Muscle layer of colon (tissue), 2 donors: Measurements from ENCODE around the gene MED16.

Experiments used
- H3K27ac ChIP-seq: one replicate; pipeline ENCODE4 v1.7.0; 2013; ENCODE audit warnings: low read depth, mild to moderate bottlenecking, low read length, moderate library complexity
- H3K27me3 ChIP-seq, 2 donors: one replicate each; pipeline ENCODE4 v1.7.0; 2013; ENCODE audit warnings: low read length in 2 of 2, mild to moderate bottlenecking in 2 of 2; ENCODE audit not compliant: insufficient read depth in 2 of 2, control insufficient read depth in 1 of 2
- H3K36me3 ChIP-seq: one replicate; pipeline ENCODE4 v1.7.0; 2013; ENCODE audit warnings: mild to moderate bottlenecking, low read length; ENCODE audit not compliant: insufficient read depth
- H3K4me1 ChIP-seq: one replicate; pipeline ENCODE4 v1.7.0; 2013; ENCODE audit warnings: mild to moderate bottlenecking, low read length; ENCODE audit not compliant: insufficient read depth
- H3K4me3 ChIP-seq, 2 donors: one replicate each; pipeline ENCODE4 v1.7.0; 2013; ENCODE audit warnings: low read length in 2 of 2, low read depth in 1 of 2, mild to moderate bottlenecking in 1 of 2, moderate library complexity in 1 of 2
- H3K9ac ChIP-seq: one replicate; pipeline ENCODE4 v1.7.0; 2013; ENCODE audit warnings: low read length
- H3K9me3 ChIP-seq: one replicate; pipeline ENCODE4 v1.7.0; 2013; ENCODE audit warnings: mild to moderate bottlenecking, low read length
- donor health status: abdominal sarcoma.
- donor health status: Adenocarcinoma of cecum.

MED16 gene, protein sequence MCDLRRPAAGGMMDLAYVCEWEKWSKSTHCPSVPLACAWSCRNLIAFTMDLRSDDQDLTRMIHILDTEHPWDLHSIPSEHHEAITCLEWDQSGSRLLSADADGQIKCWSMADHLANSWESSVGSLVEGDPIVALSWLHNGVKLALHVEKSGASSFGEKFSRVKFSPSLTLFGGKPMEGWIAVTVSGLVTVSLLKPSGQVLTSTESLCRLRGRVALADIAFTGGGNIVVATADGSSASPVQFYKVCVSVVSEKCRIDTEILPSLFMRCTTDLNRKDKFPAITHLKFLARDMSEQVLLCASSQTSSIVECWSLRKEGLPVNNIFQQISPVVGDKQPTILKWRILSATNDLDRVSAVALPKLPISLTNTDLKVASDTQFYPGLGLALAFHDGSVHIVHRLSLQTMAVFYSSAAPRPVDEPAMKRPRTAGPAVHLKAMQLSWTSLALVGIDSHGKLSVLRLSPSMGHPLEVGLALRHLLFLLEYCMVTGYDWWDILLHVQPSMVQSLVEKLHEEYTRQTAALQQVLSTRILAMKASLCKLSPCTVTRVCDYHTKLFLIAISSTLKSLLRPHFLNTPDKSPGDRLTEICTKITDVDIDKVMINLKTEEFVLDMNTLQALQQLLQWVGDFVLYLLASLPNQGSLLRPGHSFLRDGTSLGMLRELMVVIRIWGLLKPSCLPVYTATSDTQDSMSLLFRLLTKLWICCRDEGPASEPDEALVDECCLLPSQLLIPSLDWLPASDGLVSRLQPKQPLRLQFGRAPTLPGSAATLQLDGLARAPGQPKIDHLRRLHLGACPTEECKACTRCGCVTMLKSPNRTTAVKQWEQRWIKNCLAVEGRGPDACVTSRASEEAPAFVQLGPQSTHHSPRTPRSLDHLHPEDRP

DNA sequence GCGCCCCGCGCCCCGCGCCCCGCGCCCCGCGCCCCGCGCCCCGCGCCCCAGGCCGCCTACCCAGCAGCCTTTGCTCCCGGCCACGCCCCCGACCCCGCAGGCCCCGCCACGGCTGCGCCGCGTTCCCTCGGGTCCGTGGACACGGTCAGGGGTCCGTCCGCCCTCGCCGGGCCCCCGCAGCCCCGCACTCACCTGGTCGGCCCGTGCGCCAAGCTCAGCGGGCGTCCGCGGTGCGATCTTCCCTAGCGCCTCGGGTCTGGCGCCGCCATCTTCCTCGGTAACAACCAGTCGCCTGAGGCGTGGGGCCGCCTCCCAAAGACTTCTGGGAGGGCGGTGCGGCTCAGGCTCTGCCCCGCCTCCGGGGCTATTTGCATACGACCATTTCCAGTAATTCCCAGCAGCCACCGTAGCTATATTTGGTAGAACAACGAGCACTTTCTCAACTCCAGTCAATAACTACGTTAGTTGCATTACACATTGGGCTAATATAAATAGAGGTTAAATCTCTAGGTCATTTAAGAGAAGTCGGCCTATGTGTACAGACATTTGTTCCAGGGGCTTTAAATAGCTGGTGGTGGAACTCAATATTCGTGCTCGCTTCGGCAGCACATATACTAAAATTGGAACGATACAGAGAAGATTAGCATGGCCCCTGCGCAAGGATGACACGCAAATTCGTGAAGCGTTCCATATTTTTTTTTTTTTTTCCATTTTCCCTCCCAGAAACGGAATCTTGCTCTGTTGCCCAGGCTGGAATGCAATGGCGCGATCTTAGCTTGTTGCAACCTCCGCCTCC lies at the start of gene MED16, which contains the start of gene RNU6-9:
Gene MED16, minus strand, starts transcription at position 294 of the 796 bp plus-strand sequence. CDS start 2,056 bp downstream, outside the sequence.
Gene RNU6-9, plus strand, starts transcription at position 591 of the 796 bp plus-strand sequence.
- peaks cover 17% of the 10 kb centered on the region for H3K36me3 ChIP-seq
- peak within 1 kb of the TSS; percentile 79 to 91 for H3K4me3 ChIP-seq
- H3K9ac ChIP-seq: peak within 1 kb of the TSS; percentile 61
- peak within 1 kb of the TSS; percentile 84 for H3K27ac ChIP-seq
- H3K27me3 ChIP-seq: no peaks in the 10 kb centered on the region
- peaks cover 6% of the 10 kb centered on the region for H3K4me1 ChIP-seq
- no peaks in the 10 kb centered on the region for H3K9me3 ChIP-seq

DNA sequence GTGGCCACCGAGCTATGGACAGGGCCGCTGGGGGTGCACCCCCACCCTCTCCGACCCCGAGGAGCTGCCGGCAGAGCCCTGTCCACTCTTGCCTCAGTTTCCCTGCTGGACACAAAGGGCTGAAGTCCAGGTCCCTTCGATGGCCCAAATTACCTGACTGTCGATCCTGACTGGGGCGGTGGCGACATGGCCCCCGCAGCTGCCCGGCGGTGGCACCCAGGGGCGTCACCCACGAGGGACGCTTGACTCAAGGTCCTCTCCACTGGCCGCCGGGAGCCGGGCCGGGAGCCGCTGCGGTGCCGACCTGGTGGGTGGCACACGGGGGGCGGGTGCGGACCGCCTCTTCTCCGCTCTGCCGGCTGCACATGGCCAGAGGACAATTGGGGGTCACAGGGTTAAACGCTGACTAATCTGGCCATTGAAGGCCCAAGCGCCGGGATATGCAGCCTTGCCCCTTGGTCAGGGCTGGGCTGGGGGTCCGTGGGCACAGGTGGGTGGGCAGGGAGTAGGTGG lies 49.2 kb upstream of the MED16 start:
- Histone ChIP-seq H3K9me3 (no peaks in the 10 kb centered on the region), H3K9ac (no peak overlapping the region), H3K4me1 (peaks cover 14% of the 10 kb centered on the region), H3K36me3 (no peaks in the 10 kb centered on the region), H3K27ac (no peak overlapping the region), H3K4me3 (no peak overlapping the region), H3K27me3 (no peaks in the 10 kb centered on the region)

DNA sequence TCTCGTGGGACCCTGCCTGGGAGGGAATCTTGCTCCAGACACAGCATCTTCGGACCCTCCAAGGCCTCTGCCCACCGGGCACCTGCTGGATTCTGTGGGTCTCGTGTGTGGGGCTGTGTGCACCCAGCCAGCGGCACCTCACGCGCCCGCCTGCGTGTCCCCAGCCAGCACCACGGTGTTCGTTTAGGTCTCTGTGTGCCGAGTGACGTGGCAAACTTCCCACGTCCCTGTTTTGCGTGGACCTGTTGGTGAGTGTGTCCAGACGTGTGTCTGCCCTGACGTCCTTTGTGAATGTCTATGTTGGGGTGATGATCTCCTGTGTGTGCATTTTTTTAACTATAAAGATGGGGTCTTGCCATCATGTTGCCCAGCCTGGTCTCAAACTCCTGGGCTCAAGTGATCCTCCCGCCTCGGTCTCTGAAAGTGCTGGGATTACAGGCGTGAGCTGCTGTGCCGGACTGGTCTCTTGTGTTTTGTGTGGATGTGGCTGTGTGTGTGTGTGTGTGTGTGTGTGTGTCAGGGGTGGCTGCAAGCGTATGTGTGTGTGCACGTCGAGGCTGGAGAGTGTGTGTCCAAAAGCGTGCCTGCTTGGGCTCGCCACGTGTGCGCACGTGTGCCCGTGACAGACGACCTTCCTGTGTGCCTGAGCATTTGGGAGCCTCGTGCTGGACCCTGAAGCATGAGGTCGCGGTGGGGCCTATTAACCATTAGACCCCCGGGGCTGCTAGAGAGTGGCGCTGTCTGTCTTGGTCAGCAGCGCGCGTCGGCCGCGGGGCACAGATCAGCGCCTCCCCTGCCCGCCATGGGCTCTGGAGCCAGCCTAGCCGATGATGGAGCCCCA lies 48.5 kb upstream of the MED16 start:
- Histone ChIP-seq H3K36me3 (no peaks in the 10 kb centered on the region), H3K27me3 (no peaks in the 10 kb centered on the region), H3K4me1 (peaks cover 14% of the 10 kb centered on the region), H3K9ac (peak overlapping the region; percentile 3), H3K27ac (peak overlapping the region; percentile 76), H3K4me3 (peak overlapping the region; percentile 3 to 32), H3K9me3 (no peaks in the 10 kb centered on the region)

DNA sequence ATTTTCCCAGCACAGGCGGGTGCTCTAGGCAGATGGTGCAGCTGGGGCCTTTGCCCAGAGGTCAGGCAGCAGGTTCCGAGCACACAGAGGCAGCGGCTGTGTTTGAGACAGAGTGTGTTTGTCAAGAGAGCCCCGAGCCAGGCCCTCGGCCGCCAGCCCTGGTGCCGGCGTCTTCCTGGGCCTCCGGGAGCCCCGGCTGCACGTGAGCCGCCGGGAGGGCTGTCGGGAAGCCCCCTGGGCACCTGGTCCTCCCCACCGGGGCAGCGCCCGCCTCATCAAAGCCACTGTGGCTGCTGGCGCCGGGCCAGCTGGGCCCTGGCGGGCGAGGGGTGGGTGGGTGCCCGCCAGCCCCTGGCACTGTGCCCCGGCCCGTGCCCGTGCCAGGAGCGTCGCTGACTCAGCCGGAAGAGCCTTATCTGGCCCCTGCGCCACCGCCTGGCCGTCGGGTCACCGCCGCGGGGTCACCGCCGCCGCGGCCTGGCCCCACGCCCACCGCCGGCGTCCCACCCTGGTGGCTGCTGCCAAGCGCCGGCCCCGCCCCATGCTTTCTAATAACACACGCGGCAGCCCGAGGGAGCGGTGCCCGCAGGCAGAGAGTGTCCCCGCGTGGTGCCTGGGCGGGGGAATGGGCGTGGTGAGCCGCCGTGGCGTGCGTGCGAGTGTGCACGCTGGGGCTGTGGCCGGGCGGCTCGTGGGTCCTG lies 47.8 kb upstream of the MED16 start:
- Histone ChIP-seq H3K27ac (peak overlapping the region; percentile 76), H3K4me3 (peak overlapping the region; percentile 3 to 32), H3K36me3 (no peaks in the 10 kb centered on the region), H3K4me1 (peaks cover 14% of the 10 kb centered on the region), H3K27me3 (no peaks in the 10 kb centered on the region), H3K9me3 (no peaks in the 10 kb centered on the region), H3K9ac (peak overlapping the region; percentile 3)

DNA sequence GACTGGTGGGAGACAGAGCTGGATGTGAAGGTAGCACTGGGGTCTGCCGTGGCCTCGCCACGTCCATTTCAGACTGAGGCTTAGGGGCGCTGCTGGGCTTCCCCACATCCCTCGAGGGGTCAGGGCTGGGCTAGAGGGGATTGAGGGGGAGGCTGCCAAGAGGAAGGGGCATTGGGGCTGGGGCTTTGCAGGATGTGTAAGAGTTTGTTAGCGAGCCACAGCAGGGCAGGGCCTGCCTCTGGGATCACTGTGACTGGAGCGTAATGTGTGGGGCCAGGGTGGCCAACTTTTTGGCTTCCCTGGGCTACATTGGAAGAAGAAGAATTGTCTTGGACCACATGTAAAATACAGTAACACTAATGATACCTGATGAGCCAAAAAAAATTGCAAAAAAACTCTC lies 46.9 kb upstream of the MED16 start:
- H3K4me3 ChIP-seq: no peak overlapping the region
- H3K36me3 ChIP-seq: no peaks in the 10 kb centered on the region
- H3K4me1 ChIP-seq: peaks cover 19% of the 10 kb centered on the region
- H3K27ac ChIP-seq: peak overlapping the region; percentile 76
- no peak overlapping the region for H3K9ac ChIP-seq
- no peaks in the 10 kb centered on the region for H3K27me3 ChIP-seq
- H3K9me3 ChIP-seq: no peaks in the 10 kb centered on the region

DNA sequence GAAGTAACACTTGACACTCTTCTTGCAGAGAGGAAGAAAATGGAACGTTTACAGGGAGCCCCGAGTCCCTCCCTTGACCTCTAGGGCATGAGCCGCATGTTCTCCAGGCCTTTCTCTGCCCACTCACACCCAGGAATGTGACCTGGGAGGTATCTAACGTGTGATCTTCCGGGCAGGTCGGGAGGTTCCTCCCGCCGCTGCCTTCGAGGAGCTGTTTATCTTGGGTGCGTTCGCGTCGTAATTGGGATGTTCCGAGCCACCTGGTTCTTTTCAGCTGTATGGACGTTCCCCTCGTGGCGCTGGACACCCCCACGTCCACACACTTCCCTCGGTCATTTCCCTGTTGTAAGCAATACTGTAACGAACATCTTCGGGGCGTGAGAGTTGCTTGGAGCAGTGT lies 46.5 kb upstream of the MED16 start:
- H3K36me3 ChIP-seq: no peaks in the 10 kb centered on the region
- no peak overlapping the region for H3K9ac ChIP-seq

DNA sequence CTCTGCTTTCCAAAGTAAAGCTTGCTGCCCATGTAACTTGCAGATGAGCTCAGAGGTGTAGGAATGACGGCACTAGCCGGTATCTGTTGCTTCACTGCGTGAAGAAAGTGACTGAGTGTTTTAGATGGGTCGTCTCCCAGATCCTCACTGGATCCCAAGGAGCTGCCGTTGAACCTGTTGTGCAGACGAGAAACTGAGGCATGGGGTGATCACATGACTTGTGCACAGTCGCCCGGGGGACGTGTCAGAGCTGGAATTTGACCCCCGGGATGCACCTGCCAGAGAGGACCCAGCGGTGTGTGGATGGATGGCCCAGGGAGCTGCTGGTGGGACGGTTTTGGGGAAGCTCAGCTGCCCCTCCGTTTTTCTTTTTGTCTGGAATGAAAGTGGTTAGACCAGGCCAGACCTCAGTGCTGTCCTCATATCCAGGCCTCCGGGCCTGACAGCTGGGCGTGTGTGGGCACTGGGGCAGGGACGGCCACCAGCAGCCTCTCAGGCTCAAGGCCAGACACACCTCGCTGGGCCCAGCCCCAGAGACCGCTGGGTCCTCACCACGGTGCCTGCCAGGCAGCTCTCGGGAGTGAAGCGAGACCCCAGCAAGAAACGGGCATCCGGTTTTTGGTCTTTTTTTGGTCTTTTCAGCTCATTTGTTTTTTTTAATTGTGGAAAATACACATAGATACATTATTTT lies 45.4 kb upstream of the MED16 start:
- Histone ChIP-seq H3K27me3 (no peaks in the 10 kb centered on the region), H3K9ac (no peak overlapping the region), H3K4me1 (peaks cover 35% of the 10 kb centered on the region), H3K4me3 (no peak overlapping the region), H3K36me3 (no peaks in the 10 kb centered on the region), H3K27ac (no peak overlapping the region), H3K9me3 (no peaks in the 10 kb centered on the region)

More for the DNA sequence above, 46.5 kb upstream of the MED16 start:
- H3K4me1 ChIP-seq: peaks cover 24% of the 10 kb centered on the region
- no peaks in the 10 kb centered on the region for H3K9me3 ChIP-seq
- H3K4me3 ChIP-seq: no peak overlapping the region
- H3K27ac ChIP-seq: no peak overlapping the region
- H3K27me3 ChIP-seq: no peaks in the 10 kb centered on the region

DNA sequence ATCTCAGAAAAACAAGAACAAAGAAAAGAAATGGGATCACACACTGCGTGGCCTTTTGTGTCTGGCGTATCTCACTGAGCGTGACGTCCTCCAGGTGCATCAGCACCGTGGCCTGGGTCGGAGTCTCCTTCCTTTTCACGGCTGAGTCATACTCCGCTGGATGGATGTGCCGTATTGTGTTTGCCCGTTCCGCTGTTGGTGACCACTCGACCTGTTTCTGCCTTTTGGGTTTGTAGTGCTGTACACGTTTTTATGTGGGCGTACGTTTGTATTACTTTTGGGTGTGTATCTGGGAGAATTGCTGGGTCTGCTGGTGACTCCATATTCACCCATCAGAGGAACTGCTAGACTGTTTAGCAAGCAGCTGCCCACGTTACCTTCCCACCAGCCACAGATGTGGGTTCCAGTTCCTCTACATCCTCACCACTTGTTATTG lies 44.3 kb upstream of the MED16 start:
- no peak overlapping the region for H3K4me3 ChIP-seq
- H3K9me3 ChIP-seq: no peaks in the 10 kb centered on the region
- peaks cover 44% of the 10 kb centered on the region for H3K4me1 ChIP-seq
- H3K36me3 ChIP-seq: no peaks in the 10 kb centered on the region
- no peak overlapping the region for H3K27ac ChIP-seq
- H3K9ac ChIP-seq: no peak overlapping the region
- no peaks in the 10 kb centered on the region for H3K27me3 ChIP-seq

DNA sequence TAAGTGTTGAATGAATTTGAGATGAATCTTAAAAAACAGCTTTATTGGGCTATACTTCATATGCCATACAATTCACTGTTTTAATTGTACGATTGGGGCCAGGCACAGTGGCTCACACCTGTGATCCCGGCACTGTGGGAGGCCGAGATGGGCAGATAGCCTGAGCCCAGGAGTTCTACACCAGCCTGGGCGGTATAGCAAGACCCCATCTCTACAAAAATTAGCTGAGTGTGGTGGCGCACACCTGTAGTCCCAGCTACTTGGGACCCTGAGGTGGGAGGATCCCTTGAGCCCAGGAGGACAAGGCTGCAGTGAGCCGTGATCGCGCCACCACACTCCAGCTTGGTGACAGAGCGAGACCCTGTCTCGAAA lies 43.2 kb upstream of the MED16 start:
- H3K27ac ChIP-seq: no peak overlapping the region
- H3K9me3 ChIP-seq: no peaks in the 10 kb centered on the region
- H3K9ac ChIP-seq: no peak overlapping the region
- no peak overlapping the region for H3K4me3 ChIP-seq
- H3K36me3 ChIP-seq: no peaks in the 10 kb centered on the region
- no peaks in the 10 kb centered on the region for H3K27me3 ChIP-seq
- H3K4me1 ChIP-seq: peaks cover 38% of the 10 kb centered on the region
